ENCODE results near the gene LMCD1. TPM values are rescaled to one million over a fixed set of nuclear protein-coding genes. Genes with fewer than 3 reads are reported as not detected.
A peak's percentile ranks its signal among the peaks of the same experiment; 100 is the strongest.

The LMCD1 gene
- polyA plus RNA-seq, 1 of the 3 experiments (the other 2 are of a cell fraction) = 23.6 TPM

DNA sequence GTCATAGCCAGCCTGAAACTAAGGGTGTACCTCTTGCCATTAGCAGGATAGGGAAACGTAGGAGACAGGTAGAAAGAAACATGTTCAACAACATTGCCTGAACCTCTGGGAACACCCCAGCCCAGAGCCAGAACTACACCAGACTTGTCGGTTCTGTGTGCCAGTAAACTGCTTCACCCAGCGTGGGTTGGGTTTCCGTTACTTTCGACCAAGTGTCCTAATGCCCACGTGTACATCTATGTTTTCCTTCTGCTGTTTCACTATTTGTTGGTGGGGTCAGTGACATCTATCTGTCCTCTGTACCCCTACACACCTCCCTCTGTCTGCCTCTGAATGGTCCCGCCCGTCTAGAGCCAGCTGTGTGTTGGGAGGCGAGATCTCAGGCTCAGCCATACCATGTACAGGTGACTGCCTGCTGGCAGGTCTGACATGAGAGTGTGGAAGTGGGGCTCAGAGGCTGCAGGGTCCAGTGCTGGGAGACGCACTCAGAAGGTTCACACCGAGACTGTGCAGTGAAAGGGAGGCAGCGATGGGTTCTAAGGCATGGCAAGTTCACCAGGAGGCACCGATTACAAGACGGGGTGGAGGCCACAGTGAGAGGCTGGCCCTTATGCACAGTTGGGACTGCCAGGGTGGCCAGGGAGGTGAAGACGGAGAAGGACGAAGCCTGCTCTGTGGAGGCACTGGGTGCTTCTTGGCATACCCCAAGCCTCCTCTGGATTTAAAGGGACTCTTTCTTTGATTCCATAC lies 106.6 kb downstream of the LMCD1 start:
- DNase-seq = no peak

GRCh38 chr3:8608791-8609467 lies 107.3 kb downstream of the LMCD1 start:
- H3K4me2 ChIP-seq = no peak overlapping the region
- peaks cover 5 to 38% of the 10 kb centered on the region in 2 experiments; a peak in 3 of 4 replicates for H3K4me1 ChIP-seq (ENCODE audit: control insufficient read depth in 1 of 2, insufficient read depth in 2 of 2, low read depth in 1 of 2, low read length in 1 of 2)
- ChIA-PET POLR2A (no interaction called here), CTCF (interaction anchor here (1.0 to 7.5 kb wide), 6 partner anchors 13 to 192 kb away, joined by 3 to 76 read pairs (median 4); no protein-coding TSS in a partner anchor)
- H3F3A ChIP-seq (replicated peaks; ENCODE audit: insufficient read depth) = no peaks in the 10 kb centered on the region
- no peak for DNase-seq
- no peaks in the 10 kb centered on the region for H3K79me2 ChIP-seq (ENCODE audit: insufficient read depth)
- TF ChIP-seq, protein P1, sequence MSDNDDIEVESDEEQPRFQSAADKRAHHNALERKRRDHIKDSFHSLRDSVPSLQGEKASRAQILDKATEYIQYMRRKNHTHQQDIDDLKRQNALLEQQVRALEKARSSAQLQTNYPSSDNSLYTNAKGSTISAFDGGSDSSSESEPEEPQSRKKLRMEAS (IDR thresholded peaks at IDR 0.05; ENCODE audit: low read depth) = no peak
- no peak for TF ChIP-seq RFX5 (IDR thresholded peaks at IDR 0.05; ENCODE audit: low read length)
- no peaks in the 10 kb centered on the region for H3K9me2 ChIP-seq
- H3K27me3 ChIP-seq (ENCODE audit: insufficient read depth) = no peaks in the 10 kb centered on the region
- no peak overlapping the region for H3K4me3 ChIP-seq (ENCODE audit: low read depth in 2 of 2, low read length in 1 of 2)
- no peak overlapping the region for H3K9ac ChIP-seq
- no peak overlapping the region for H2AFZ ChIP-seq (ENCODE audit: low read depth)
- 73% methylated on average over 10 of the region's 10 CpGs for WGBS (ENCODE audit: low lambda C conversion rate)
- no peaks in the 10 kb centered on the region for H3K9me3 ChIP-seq
- no peak overlapping the region; a peak in 1 of 4 replicates for H3K27ac ChIP-seq (ENCODE audit: low read depth in 2 of 2, low read length in 1 of 2)
- H3K36me3 ChIP-seq (replicated peaks in 1 of 2; ENCODE audit: control insufficient read depth in 1 of 2, insufficient read depth in 2 of 2, low read length in 1 of 2) = no peaks in the 10 kb centered on the region
- no peaks in the 10 kb centered on the region for H4K20me1 ChIP-seq (ENCODE audit: insufficient read depth)

More for the DNA sequence above, 106.6 kb downstream of the LMCD1 start:
- no peaks in the 10 kb centered on the region for H3K27me3 ChIP-seq (ENCODE audit: insufficient read depth)
- H3K9me2 ChIP-seq = no peaks in the 10 kb centered on the region
- WGBS (ENCODE audit: low lambda C conversion rate) = 78% methylated on average over 16 of the region's 16 CpGs
- no peaks in the 10 kb centered on the region for H3F3A ChIP-seq (replicated peaks; ENCODE audit: insufficient read depth)
- H3K9me3 ChIP-seq = no peaks in the 10 kb centered on the region
- H3K4me3 ChIP-seq (ENCODE audit: low read depth in 2 of 2, low read length in 1 of 2) = no peak overlapping the region
- no peaks in the 10 kb centered on the region for H3K36me3 ChIP-seq (replicated peaks in 1 of 2; ENCODE audit: control insufficient read depth in 1 of 2, insufficient read depth in 2 of 2, low read length in 1 of 2)
- no peaks in the 10 kb centered on the region for H3K79me2 ChIP-seq (ENCODE audit: insufficient read depth)
- no peak overlapping the region for H3K4me2 ChIP-seq
- ChIA-PET POLR2A (interaction anchor here (0.5 to 1.4 kb wide), 2 partner anchors 106 to 165 kb away, joined by 3 to 7 read pairs; partner anchors contain the start of gene LMCD1), CTCF (interaction anchor here (0.6 to 7.5 kb wide), 30 partner anchors 11 to 512 kb away, joined by 3 to 76 read pairs (median 4); partner anchors contain the start of gene LMCD1)
- no peak overlapping the region for H2AFZ ChIP-seq (ENCODE audit: low read depth)
- TF ChIP-seq JUND (IDR thresholded peaks at IDR 0.05) = no peak
- TF ChIP-seq GABPA (IDR thresholded peaks at IDR 0.05; ENCODE audit: low read depth) = no peak
- TF ChIP-seq SMC3 (IDR thresholded peaks at IDR 0.05; ENCODE audit: low read depth, low read length) = no peak
- no peak for TF ChIP-seq NFIC (IDR thresholded peaks at IDR 0.05; ENCODE audit: borderline replicate concordance)
- no peak for TF ChIP-seq CHD2 (IDR thresholded peaks at IDR 0.05; ENCODE audit: low read length, partially characterized antibody)
- TF ChIP-seq EZH2phosphoT487 (IDR thresholded peaks at IDR 0.05; ENCODE audit: borderline replicate concordance, low read depth) = no peak
- TF ChIP-seq RCOR1 (IDR thresholded peaks at IDR 0.05; ENCODE audit: low read length) = no peak
- no peak for TF ChIP-seq TCF12 (IDR thresholded peaks at IDR 0.05)
- TF ChIP-seq MXI1 (IDR thresholded peaks at IDR 0.05; ENCODE audit: low read depth, low read length) = no peak
- TF ChIP-seq ZBTB33 (IDR thresholded peaks at IDR 0.05; ENCODE audit: borderline replicate concordance, low read depth) = no peak
- TF ChIP-seq YY1 (IDR thresholded peaks at IDR 0.05; ENCODE audit: low read depth) = no peak
- TF ChIP-seq MEF2A (IDR thresholded peaks at IDR 0.05; ENCODE audit: borderline replicate concordance, low read depth) = no peak
- TF ChIP-seq TEAD4 (IDR thresholded peaks at IDR 0.05; ENCODE audit: borderline replicate concordance, insufficient read depth) = no peak
- no peak for TF ChIP-seq ELF1 (IDR thresholded peaks at IDR 0.05)
- TF ChIP-seq RAD21 (IDR thresholded peaks at IDR 0.05; ENCODE audit: low read length) = no peak
- no peak for TF ChIP-seq RFX5 (IDR thresholded peaks at IDR 0.05; ENCODE audit: low read length)
- TF ChIP-seq GATA2 (CRISPR knock-in tag; IDR thresholded peaks at IDR 0.05) = no peak
- no peaks in the 10 kb centered on the region for H4K20me1 ChIP-seq (ENCODE audit: insufficient read depth)
- peaks cover 5 to 41% of the 10 kb centered on the region in 2 experiments; a peak in 3 of 4 replicates for H3K4me1 ChIP-seq (ENCODE audit: control insufficient read depth in 1 of 2, insufficient read depth in 2 of 2, low read depth in 1 of 2, low read length in 1 of 2)
- no peak overlapping the region for H3K9ac ChIP-seq
- H3K27ac ChIP-seq (ENCODE audit: low read depth in 2 of 2, low read length in 1 of 2) = peak overlapping the region in 1 of 2 experiments; percentile 97; a peak in 2 of 4 replicates
